ENCODE results near the gene SORL1.
"Not testable (repeated sequence)": the region's sequence is repeated elsewhere in the genome, so short reads cannot be mapped to it uniquely, and the experiment has no call there.

SORL1 gene

DNA sequence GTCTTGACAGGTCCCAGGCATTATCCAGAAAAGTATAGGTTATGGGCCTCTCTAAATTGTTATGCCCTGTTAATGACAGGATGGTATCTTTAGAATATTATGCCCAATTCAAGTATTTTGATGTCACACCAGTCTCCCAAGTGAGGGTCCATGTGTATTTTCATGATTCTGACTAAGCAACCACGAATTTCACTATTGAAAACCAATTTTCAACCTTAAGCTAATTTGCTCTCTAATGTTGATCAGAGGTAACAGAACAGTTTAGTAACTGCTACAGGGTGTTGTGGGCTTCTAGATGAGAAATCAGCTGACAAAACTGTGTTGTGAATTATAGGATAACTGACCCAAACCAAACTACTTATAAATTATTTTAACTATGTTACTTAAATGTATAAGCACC is 48.6 kb downstream of the SORL1 start:
- TF ChIP-seq, protein P1, sequence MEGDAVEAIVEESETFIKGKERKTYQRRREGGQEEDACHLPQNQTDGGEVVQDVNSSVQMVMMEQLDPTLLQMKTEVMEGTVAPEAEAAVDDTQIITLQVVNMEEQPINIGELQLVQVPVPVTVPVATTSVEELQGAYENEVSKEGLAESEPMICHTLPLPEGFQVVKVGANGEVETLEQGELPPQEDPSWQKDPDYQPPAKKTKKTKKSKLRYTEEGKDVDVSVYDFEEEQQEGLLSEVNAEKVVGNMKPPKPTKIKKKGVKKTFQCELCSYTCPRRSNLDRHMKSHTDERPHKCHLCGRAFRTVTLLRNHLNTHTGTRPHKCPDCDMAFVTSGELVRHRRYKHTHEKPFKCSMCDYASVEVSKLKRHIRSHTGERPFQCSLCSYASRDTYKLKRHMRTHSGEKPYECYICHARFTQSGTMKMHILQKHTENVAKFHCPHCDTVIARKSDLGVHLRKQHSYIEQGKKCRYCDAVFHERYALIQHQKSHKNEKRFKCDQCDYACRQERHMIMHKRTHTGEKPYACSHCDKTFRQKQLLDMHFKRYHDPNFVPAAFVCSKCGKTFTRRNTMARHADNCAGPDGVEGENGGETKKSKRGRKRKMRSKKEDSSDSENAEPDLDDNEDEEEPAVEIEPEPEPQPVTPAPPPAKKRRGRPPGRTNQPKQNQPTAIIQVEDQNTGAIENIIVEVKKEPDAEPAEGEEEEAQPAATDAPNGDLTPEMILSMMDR (IDR thresholded peaks at IDR 0.05), result no peak
- Histone ChIP-seq H3K4me3 (ENCODE audit: low read depth in 1 of 2, low read length in 1 of 2) (no peak overlapping the region), H3K9me3 (peaks cover 7% of the 10 kb centered on the region), H3K4me1 (ENCODE audit: control insufficient read depth in 1 of 2, insufficient read depth in 1 of 2, low read depth in 1 of 2, low read length in 1 of 2) (peaks cover 12 to 14% of the 10 kb centered on the region in 2 experiments), H3K27ac (peak overlapping the region; percentile 36), H3K27me3 (no peaks in the 10 kb centered on the region), H3K36me3 (peaks cover 90% of the 10 kb centered on the region)

DNA sequence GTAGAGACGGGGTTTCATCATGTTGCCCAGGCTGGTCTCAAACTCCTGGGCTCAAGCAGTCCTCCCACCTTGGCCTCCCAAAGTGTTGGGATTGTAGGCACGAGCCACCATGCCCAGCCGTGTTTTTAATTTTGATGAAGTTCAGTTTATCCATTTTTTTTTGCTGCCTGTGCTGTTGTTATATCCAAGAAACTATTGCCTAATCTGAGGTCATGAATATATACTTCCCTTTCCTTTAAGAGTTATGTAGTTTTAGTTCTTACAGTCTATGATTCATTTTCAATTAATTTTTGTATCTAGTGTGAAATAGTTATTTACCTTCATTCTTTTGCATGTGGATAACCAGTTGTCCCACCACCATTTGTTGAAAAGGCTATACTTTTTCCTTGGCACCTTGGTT is 50.9 kb downstream of the SORL1 start:
- TF ChIP-seq, protein P1 (IDR thresholded peaks at IDR 0.05), result no peak
- H3K27ac ChIP-seq, result peak overlapping the region; percentile 58
- H3K27me3 ChIP-seq, result no peaks in the 10 kb centered on the region
- peaks cover 12 to 14% of the 10 kb centered on the region in 2 experiments for H3K4me1 ChIP-seq (ENCODE audit: control insufficient read depth in 1 of 2, insufficient read depth in 1 of 2, low read depth in 1 of 2, low read length in 1 of 2)
- H3K9me3 ChIP-seq, result no peaks in the 10 kb centered on the region
- no peak overlapping the region for H3K4me3 ChIP-seq (ENCODE audit: low read depth in 1 of 2, low read length in 1 of 2)
- H3K36me3 ChIP-seq, result peaks cover 87% of the 10 kb centered on the region

DNA sequence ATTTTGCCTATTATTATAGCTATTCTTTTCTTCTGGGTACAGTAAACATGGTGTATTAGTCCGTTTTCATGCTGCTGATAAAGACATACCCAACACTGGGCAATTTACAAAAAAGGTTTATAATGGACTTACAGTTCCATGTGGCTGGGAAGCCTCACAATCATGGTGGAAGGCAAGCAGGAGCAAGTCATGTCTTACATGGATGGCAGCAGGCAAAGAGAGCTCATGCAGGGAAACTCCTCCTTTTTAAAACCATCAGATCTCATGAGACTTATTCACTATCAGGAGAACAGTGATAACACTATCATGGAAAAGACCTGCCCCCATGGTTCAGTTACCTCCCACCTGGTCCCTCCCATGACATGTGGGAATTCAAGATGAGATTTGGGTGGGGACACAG is 54.1 kb downstream of the SORL1 start:
- not testable (repeated sequence) for H3K9me3 ChIP-seq; H3K4me3 ChIP-seq (ENCODE audit: low read depth in 1 of 2, low read length in 1 of 2); H3K27me3 ChIP-seq; H3K27ac ChIP-seq
- peaks cover 87% of the 10 kb centered on the region for H3K36me3 ChIP-seq
- H3K4me1 ChIP-seq (ENCODE audit: control insufficient read depth in 1 of 2, insufficient read depth in 1 of 2, low read depth in 1 of 2, low read length in 1 of 2), result peaks cover 12 to 14% of the 10 kb centered on the region in 2 experiments

DNA sequence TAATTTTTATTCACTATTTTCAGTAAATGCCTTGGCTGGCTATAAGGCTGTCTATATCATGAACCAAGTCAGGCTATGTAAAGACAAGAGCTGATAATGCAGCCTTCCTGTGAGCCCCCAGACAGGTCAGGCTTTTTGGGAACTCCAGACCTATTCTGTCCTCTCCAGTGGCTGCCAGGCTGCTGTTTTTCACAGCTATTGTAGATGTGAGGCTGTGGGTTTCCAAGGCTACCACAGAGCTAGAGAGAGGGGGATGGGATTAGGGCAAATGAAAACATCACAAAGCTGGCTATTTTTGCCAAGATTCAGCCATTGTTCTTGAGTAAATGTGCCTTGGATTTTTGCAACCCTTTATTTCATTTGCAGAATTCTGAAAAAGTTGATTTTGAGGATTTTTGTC is 56.3 kb downstream of the SORL1 start:
- Histone ChIP-seq H3K27me3 (no peaks in the 10 kb centered on the region), H3K9me3 (peaks cover 3% of the 10 kb centered on the region), H3K4me3 (ENCODE audit: low read depth in 1 of 2, low read length in 1 of 2) (no peak overlapping the region), H3K4me1 (ENCODE audit: control insufficient read depth in 1 of 2, insufficient read depth in 1 of 2, low read depth in 1 of 2, low read length in 1 of 2) (peaks cover 5 to 7% of the 10 kb centered on the region in 2 experiments), H3K36me3 (peaks cover 89% of the 10 kb centered on the region), H3K27ac (peak overlapping the region; percentile 30)
- TF ChIP-seq, protein P1 (IDR thresholded peaks at IDR 0.05), result no peak

DNA sequence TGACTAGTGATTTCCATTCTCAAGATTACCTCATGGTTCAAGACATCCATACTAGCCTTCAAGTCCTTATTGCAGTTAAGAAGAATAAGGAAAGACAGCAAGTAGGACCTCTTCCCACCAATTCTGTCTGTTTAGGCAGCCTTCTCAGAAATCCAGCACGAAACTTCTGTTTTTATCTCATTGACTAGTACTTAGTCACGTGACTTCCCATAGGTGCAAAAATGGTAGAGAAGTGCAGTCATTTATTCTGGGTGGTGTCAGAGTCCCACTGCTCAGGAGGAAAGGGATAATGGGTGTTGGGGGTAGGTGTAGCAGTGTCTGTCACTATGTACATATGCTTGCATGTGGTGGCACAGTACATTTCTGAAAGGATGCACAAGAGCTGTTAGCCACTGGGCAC is 58.3 kb downstream of the SORL1 start:
- Histone ChIP-seq H3K27ac (peak overlapping the region; percentile 45), H3K36me3 (peaks cover 97% of the 10 kb centered on the region), H3K27me3 (no peaks in the 10 kb centered on the region), H3K4me1 (ENCODE audit: control insufficient read depth in 1 of 2, insufficient read depth in 1 of 2, low read depth in 1 of 2, low read length in 1 of 2) (no peaks in the 10 kb centered on the region), H3K9me3 (peaks cover 3% of the 10 kb centered on the region), H3K4me3 (ENCODE audit: low read depth in 1 of 2, low read length in 1 of 2) (no peak overlapping the region)
- TF ChIP-seq, protein P1 (IDR thresholded peaks at IDR 0.05), result no peak

DNA sequence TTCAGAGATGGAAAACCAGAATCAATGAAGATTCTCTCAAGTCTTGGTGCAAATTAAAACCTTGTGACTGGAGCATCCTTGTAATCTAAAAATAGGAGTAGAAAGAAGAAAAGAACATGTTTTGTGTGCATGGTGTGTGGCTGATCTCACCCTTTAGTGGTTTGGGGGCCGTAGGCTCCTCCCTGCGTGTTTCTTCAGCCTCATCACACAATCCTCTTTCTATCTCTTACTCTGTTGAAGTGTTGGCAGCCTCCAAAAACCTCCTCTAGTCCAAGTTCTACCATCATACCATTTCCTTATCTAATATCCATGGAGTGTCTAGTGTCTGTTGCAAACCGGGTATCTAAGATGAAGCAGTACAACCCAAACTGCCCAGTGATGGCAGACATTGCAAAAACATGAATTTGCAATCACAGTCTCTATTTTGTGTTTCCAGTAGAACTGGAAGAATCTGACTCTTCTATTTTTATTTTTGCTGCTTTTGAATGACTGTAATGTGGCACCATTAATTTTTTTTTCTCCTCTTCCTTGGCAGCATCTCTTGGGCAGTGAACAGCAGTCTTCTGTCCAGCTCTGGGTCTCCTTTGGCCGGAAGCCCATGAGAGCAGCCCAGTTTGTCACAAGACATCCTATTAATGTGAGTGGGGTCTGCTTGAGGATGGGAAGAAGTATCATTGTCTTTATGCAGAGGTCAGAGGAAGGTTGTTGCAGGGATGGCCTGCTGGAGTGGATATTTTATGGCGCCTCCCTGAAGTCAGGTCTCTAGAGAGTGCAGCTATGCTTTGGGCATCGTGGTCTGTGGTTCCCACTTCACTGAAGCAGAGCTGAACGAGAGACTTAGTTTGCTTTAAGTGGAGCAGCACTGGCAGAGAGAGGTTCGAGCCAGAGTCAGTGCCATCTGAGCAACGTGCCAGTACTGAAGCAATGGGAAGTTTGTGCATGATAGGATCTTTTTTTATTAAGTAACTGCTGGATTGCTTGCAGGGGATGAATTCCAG is 60.7 kb downstream of the SORL1 start:
- Histone ChIP-seq H3K36me3 (peaks cover 100% of the 10 kb centered on the region), H3K9me3 (peaks cover 3% of the 10 kb centered on the region), H3K27ac (no peak overlapping the region), H3K4me1 (ENCODE audit: control insufficient read depth in 1 of 2, insufficient read depth in 1 of 2, low read depth in 1 of 2, low read length in 1 of 2) (no peaks in the 10 kb centered on the region), H3K27me3 (no peaks in the 10 kb centered on the region), H3K4me3 (ENCODE audit: low read depth in 1 of 2, low read length in 1 of 2) (no peak overlapping the region)
- TF ChIP-seq, protein P1 (IDR thresholded peaks at IDR 0.05), result no peak
